ENCODE results near the gene LDLR.
"Not testable (repeated sequence)": the region's sequence is repeated elsewhere in the genome, so short reads cannot be mapped to it uniquely, and the experiment has no call there.

The LDLR gene

GRCh38 chr19:11154683-11155047, 65.4 kb downstream of the LDLR start:
- peak overlapping the region; percentile 97 for H3K4me3 ChIP-seq (ENCODE audit: low read depth, low read length)
- DNase-seq (ENCODE audit: low read depth): no peak
- TF ChIP-seq POLR2A (IDR thresholded peaks at IDR 0.05; ENCODE audit: extremely low read depth, insufficient read length): no peak
- no peak for TF ChIP-seq CTCF (IDR thresholded peaks at IDR 0.05; ENCODE audit: low read depth, low read length)
- no peak for TF ChIP-seq MYC (IDR thresholded peaks at IDR 0.05; ENCODE audit: low read depth, low read length)
- TF ChIP-seq, protein P1, sequence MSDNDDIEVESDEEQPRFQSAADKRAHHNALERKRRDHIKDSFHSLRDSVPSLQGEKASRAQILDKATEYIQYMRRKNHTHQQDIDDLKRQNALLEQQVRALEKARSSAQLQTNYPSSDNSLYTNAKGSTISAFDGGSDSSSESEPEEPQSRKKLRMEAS (IDR thresholded peaks at IDR 0.05; ENCODE audit: low read depth, low read length): no peak

GRCh38 chr19:11155373-11156120, 66.3 kb downstream of the LDLR start, which contains the start of gene SPC24:
SPC24 (minus strand) TSS chr19:11155782; CDS start chr19:11155776, 6 bp downstream.
- peak within 1 kb of the TSS; percentile 97 for H3K4me3 ChIP-seq (ENCODE audit: low read depth, low read length)
- peak; percentile 99 for DNase-seq (ENCODE audit: low read depth)
- TF ChIP-seq, protein P1 (IDR thresholded peaks at IDR 0.05; ENCODE audit: low read depth, low read length): peak; percentile 59
- peak; percentile 78 for TF ChIP-seq POLR2A (IDR thresholded peaks at IDR 0.05; ENCODE audit: extremely low read depth, insufficient read length)
- no peak for TF ChIP-seq CTCF (IDR thresholded peaks at IDR 0.05; ENCODE audit: low read depth, low read length)
- peak; percentile 59; the same call in 1 of the 2 replicates for TF ChIP-seq MYC (IDR thresholded peaks at IDR 0.05; ENCODE audit: low read depth, low read length)

- TF ChIP-seq MYC (IDR thresholded peaks at IDR 0.05; ENCODE audit: low read depth, low read length) (no peak), POLR2A (IDR thresholded peaks at IDR 0.05; ENCODE audit: extremely low read depth, insufficient read length) (no peak), CTCF (IDR thresholded peaks at IDR 0.05; ENCODE audit: low read depth, low read length) (no peak)
- TF ChIP-seq, protein P1 (IDR thresholded peaks at IDR 0.05; ENCODE audit: low read depth, low read length): no peak
- DNase-seq (ENCODE audit: low read depth): no peak
Observed at GRCh38 chr19:11159598-11160439, 70.6 kb downstream of the LDLR start.

GRCh38 chr19:11160440-11160768, 71.1 kb downstream of the LDLR start:
- not testable (repeated sequence) for H3K4me3 ChIP-seq (ENCODE audit: low read depth, low read length); DNase-seq (ENCODE audit: low read depth)

More at GRCh38 chr19:11159598-11160439, 70.6 kb downstream of the LDLR start:
- H3K4me3 ChIP-seq (ENCODE audit: low read depth, low read length): no peak overlapping the region

GRCh38 chr19:11164296-11164695, 75.0 kb downstream of the LDLR start:
- no peak overlapping the region for H3K4me3 ChIP-seq (ENCODE audit: low read depth, low read length)
- no peak for DNase-seq (ENCODE audit: low read depth)
- TF ChIP-seq, protein P1 (IDR thresholded peaks at IDR 0.05; ENCODE audit: low read depth, low read length): no peak
- TF ChIP-seq CTCF (IDR thresholded peaks at IDR 0.05; ENCODE audit: low read depth, low read length): no peak
- TF ChIP-seq POLR2A (IDR thresholded peaks at IDR 0.05; ENCODE audit: extremely low read depth, insufficient read length): no peak
- TF ChIP-seq MYC (IDR thresholded peaks at IDR 0.05; ENCODE audit: low read depth, low read length): no peak

DNA sequence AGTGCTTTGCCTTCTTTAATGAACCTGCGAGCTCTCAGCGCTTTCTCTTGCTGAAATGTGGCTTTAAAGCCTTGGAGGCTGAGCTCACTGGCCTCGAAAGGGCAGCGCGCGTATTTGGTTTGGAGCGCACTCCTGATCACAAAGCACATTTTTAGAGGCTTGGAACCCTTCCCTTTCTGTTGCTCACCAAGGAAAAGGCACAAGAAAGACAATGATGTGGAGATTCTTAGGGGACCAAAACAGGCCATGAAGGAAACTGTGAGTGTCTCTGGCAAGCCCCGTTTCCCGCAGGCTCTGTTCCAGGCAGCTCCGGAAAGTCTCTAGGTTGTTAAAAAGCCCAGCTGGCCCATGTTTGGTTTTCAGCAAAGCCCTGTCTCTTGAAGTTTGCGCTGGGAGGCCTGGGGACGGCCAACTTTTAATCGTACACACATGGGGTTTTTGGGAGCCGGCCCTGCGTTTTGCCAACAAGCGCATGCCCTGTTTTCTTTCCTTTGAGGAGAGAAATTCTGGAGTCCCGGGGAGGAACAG, 75.7 kb downstream of the LDLR start:
- DNase-seq (ENCODE audit: low read depth): no peak
- H3K4me3 ChIP-seq (ENCODE audit: low read depth, low read length): no peak overlapping the region
- TF ChIP-seq MYC (IDR thresholded peaks at IDR 0.05; ENCODE audit: low read depth, low read length) (no peak), POLR2A (IDR thresholded peaks at IDR 0.05; ENCODE audit: extremely low read depth, insufficient read length) (no peak), CTCF (IDR thresholded peaks at IDR 0.05; ENCODE audit: low read depth, low read length) (no peak)
- TF ChIP-seq, protein P1 (IDR thresholded peaks at IDR 0.05; ENCODE audit: low read depth, low read length): no peak

All from NB4 (cell line).